CD8-positive, alpha-beta memory T cell (primary cell): ENCODE measurements around the gene SAP30BP. TPM values are rescaled to one million over a fixed set of nuclear protein-coding genes. Genes with fewer than 3 reads are reported as not detected.

Experiments used
- CTCF ChIA-PET: fragments of 350-600 bp; sonication (Branson Sonifier 250); formaldehyde crosslinking; loops from one replicate; lab custom pipeline; 2021; ENCODE audit warnings: antibody characterized with exemption; lab: Charles Lee
- POLR2A ChIA-PET: fragments of 350-600 bp; sonication (Branson Sonifier 250); formaldehyde crosslinking; loops from one replicate; lab custom pipeline; 2021; ENCODE audit warnings: antibody characterized with exemption; lab: Charles Lee
- DNase-seq, 5 donors: peaks; one replicate each; pipeline versions ENCODE4 v3.0.0 to v3.0.0-alpha.2; 2020 to 2022; ENCODE audit warnings: mixed read lengths in 1 of 5
- H3K27ac ChIP-seq: one replicate; pipeline ENCODE4 v1.7.0; 2013; ENCODE audit warnings: low read depth, mild to moderate bottlenecking, low read length, moderate library complexity
- H3K27me3 ChIP-seq: 2 replicates; pipeline ENCODE4 v1.7.0; 2013; ENCODE audit warnings: low read length, mild to moderate bottlenecking; ENCODE audit not compliant: insufficient read depth, poor library complexity, severe bottlenecking
- H3K36me3 ChIP-seq: 2 replicates; pipeline ENCODE4 v1.7.0; 2013; ENCODE audit warnings: mild to moderate bottlenecking, low read length, moderate library complexity; ENCODE audit not compliant: insufficient read depth
- H3K4me1 ChIP-seq: 2 replicates; pipeline ENCODE4 v1.7.0; 2013; ENCODE audit warnings: mild to moderate bottlenecking, low read length, moderate library complexity; ENCODE audit not compliant: insufficient read depth
- H3K4me3 ChIP-seq: 2 replicates; pipeline ENCODE4 v1.7.0; 2013; ENCODE audit warnings: mild to moderate bottlenecking, low read length
- H3K9me3 ChIP-seq: 2 replicates; pipeline ENCODE4 v1.7.0; 2013; ENCODE audit warnings: mild to moderate bottlenecking, low read length
- H3K27ac Mint-ChIP-seq, 8 donors: one replicate each; pipeline ENCODE4 v1.8.0; 2020 to 2021; ENCODE audit warnings: mixed read lengths in 8 of 8, mild to moderate bottlenecking in 6 of 8, inconsistent platforms in 3 of 8, moderate library complexity in 3 of 8
- H3K27me3 Mint-ChIP-seq, 2 donors: one replicate each; pipeline ENCODE4 v1.8.0; 2020 to 2021; ENCODE audit warnings: mixed read lengths in 2 of 2, mild to moderate bottlenecking in 1 of 2, moderate library complexity in 1 of 2
- H3K36me3 Mint-ChIP-seq, 3 donors: one replicate each; pipeline ENCODE4 v1.8.0; 2020 to 2021; ENCODE audit warnings: mixed read lengths in 3 of 3, inconsistent platforms in 1 of 3, mild to moderate bottlenecking in 1 of 3
- H3K4me1 Mint-ChIP-seq, 3 donors: one replicate each; pipeline ENCODE4 v1.8.0; 2020 to 2021; ENCODE audit warnings: mixed read lengths in 3 of 3, inconsistent platforms in 1 of 3, mild to moderate bottlenecking in 1 of 3
- H3K4me3 Mint-ChIP-seq, 7 donors: one replicate each; pipeline ENCODE4 v1.8.0; 2020 to 2021; ENCODE audit warnings: mixed read lengths in 7 of 7, mild to moderate bottlenecking in 6 of 7, moderate library complexity in 4 of 7, inconsistent platforms in 2 of 7
- H3K9me3 Mint-ChIP-seq, 5 donors: one replicate each; pipeline ENCODE4 v1.8.0; 2020 to 2022; ENCODE audit warnings: mixed read lengths in 5 of 5, mild to moderate bottlenecking in 3 of 5, moderate library complexity in 2 of 5, inconsistent platforms in 1 of 5
- polyA plus RNA-seq: library from polyadenylated mRNA; unstranded; fragments of 300-500 nt; fragmentation: Illumina TruSeq; gene quantifications from one replicate; pipeline ENCODE4 v1.2.3, GENCODE V29; 2021
- total RNA-seq, 2 experiments: library from RNA; stranded (reverse); gene quantifications; one replicate each; pipeline ENCODE4 v1.2.3, GENCODE V29; 2021

SAP30BP gene
- total and polyA plus RNA-seq, 3 experiments from 2014 or later, result 87.5 to 111 (median 98.0) TPM

- Mint-ChIP-seq H3K9me3 (no peaks in the 10 kb centered on the region), H3K4me1 (peaks cover 13 to 21% (median 14%) of the 10 kb centered on the region in 3 donors), H3K27me3 (peaks cover 0 to 4% of the 10 kb centered on the region in 2 donors), H3K27ac (no peak overlapping the region), H3K4me3 (peak overlapping the region in 4 of 7 donors; percentile 0 to 40 (median 24)), H3K36me3 (no peaks in the 10 kb centered on the region)
- H3K27ac ChIP-seq, result no peak overlapping the region
- H3K4me3 ChIP-seq, result no peak overlapping the region
- H3K36me3 ChIP-seq, result no peaks in the 10 kb centered on the region
- peaks cover 17% of the 10 kb centered on the region for H3K4me1 ChIP-seq
- no peaks in the 10 kb centered on the region for H3K27me3 ChIP-seq
- DNase-seq, result peak; percentile 76 to 89 (median 83)
- POLR2A ChIA-PET, result interaction anchor here (0.6 kb wide), 2 partner anchors 35 to 481 kb away, joined by 3 to 6 read pairs; partner anchors contain the start of gene UNK
- no peaks in the 10 kb centered on the region for H3K9me3 ChIP-seq
- CTCF ChIA-PET, result interaction anchor here (0.6 to 8.4 kb wide), 35 partner anchors 12 to 323 kb away, joined by 3 to 181 read pairs (median 4); partner anchors contain the start of genes GALK1, ITGB4, RECQL5 and SAP30BP
Observed at GRCh38 chr17:75749545-75750389, 82.6 kb downstream of the SAP30BP start.

DNA sequence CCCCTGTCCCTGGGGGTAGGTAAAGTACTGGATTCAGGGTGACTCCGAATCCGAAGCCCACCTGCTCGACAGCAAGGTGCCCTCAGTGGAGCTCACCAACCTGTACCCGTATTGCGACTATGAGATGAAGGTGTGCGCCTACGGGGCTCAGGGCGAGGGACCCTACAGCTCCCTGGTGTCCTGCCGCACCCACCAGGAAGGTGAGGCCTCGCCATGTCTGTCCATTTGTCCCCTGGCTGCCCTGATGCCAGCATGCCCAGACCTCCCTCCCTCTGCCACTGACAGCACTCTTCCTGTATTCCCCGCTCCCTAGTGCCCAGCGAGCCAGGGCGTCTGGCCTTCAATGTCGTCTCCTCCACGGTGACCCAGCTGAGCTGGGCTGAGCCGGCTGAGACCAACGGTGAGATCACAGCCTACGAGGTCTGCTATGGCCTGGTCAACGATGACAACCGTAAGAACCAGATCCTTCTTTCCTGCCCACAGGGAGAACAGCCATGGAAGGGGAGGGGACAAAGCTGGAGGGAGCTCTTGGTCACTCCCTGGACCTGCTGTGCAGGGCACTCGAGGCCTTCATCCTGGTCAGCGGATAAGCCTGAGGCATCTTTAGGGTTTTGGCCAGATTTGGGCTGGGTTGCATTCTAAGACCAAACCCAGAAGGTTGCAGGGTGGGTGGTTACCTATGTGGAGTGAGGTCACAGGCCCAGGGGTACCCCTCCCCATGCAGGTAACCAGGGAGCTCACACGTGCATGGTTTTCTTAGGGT is 83.7 kb downstream of the SAP30BP start:
- H3K27me3 Mint-ChIP-seq, result peaks cover 0 to 4% of the 10 kb centered on the region in 2 donors
- H3K27ac ChIP-seq, result no peak overlapping the region
- peaks cover 17% of the 10 kb centered on the region for H3K4me1 ChIP-seq
- no peaks in the 10 kb centered on the region for H3K27me3 ChIP-seq
- H3K9me3 Mint-ChIP-seq, result no peaks in the 10 kb centered on the region
- H3K36me3 ChIP-seq, result no peaks in the 10 kb centered on the region
- peak overlapping the region in 2 of 8 donors; percentile 60 to 73 for H3K27ac Mint-ChIP-seq
- H3K36me3 Mint-ChIP-seq, result no peaks in the 10 kb centered on the region
- H3K4me3 Mint-ChIP-seq, result no peak overlapping the region
- H3K9me3 ChIP-seq, result no peaks in the 10 kb centered on the region
- H3K4me3 ChIP-seq, result no peak overlapping the region
- POLR2A ChIA-PET, result no interaction called here
- no peak for DNase-seq
- CTCF ChIA-PET, result interaction anchor here (0.9 to 8.4 kb wide), 15 partner anchors 13 to 324 kb away, joined by 3 to 181 read pairs (median 5); partner anchors contain the start of genes GALK1, RECQL5, SAP30BP and SMIM5
- H3K4me1 Mint-ChIP-seq, result peaks cover 15 to 24% (median 16%) of the 10 kb centered on the region in 3 donors

- Histone ChIP-seq H3K27ac (no peak overlapping the region), H3K4me1 (peaks cover 17% of the 10 kb centered on the region), H3K27me3 (no peaks in the 10 kb centered on the region), H3K4me3 (no peak overlapping the region), H3K36me3 (no peaks in the 10 kb centered on the region), H3K9me3 (no peaks in the 10 kb centered on the region)
- ChIA-PET CTCF (interaction anchor here (1.2 to 8.4 kb wide), 8 partner anchors 12 to 119 kb away, joined by 3 to 181 read pairs (median 43); partner anchors contain the start of genes GALK1, SMIM5 and UNK), POLR2A (interaction anchor here (2.3 kb wide), 1 partner anchor 92 kb away, joined by 8 read pairs; the partner anchor contains the start of gene UNC13D)
- Mint-ChIP-seq H3K36me3 (no peaks in the 10 kb centered on the region), H3K27me3 (peaks cover 0 to 4% of the 10 kb centered on the region in 2 donors), H3K4me3 (peak overlapping the region in 1 of 7 donors; percentile 32), H3K9me3 (no peaks in the 10 kb centered on the region), H3K4me1 (peaks cover 15 to 24% (median 16%) of the 10 kb centered on the region in 3 donors), H3K27ac (no peak overlapping the region)
- DNase-seq, result no peak
Observed at GRCh38 chr17:75751676-75752404, 84.7 kb downstream of the SAP30BP start.

- peak overlapping the region in 2 of 8 donors; percentile 21 to 50 for H3K27ac Mint-ChIP-seq
- H3K36me3 Mint-ChIP-seq, result no peaks in the 10 kb centered on the region
- Histone ChIP-seq H3K36me3 (no peaks in the 10 kb centered on the region), H3K4me1 (peaks cover 17% of the 10 kb centered on the region), H3K27ac (no peak overlapping the region), H3K4me3 (no peak overlapping the region), H3K27me3 (no peaks in the 10 kb centered on the region), H3K9me3 (no peaks in the 10 kb centered on the region)
- no peaks in the 10 kb centered on the region for H3K9me3 Mint-ChIP-seq
- peaks cover 0 to 4% of the 10 kb centered on the region in 2 donors for H3K27me3 Mint-ChIP-seq
- ChIA-PET POLR2A (interaction anchor here (1.2 to 2.3 kb wide), 2 partner anchors 31 to 92 kb away, joined by 3 to 8 read pairs; partner anchors contain the start of gene UNC13D), CTCF (interaction anchor here (1.3 to 4.9 kb wide), 14 partner anchors 12 to 327 kb away, joined by 3 to 63 read pairs (median 10); partner anchors contain the start of genes GALK1, SMIM5, UNC13D and UNK)
- DNase-seq, result no peak
- H3K4me1 Mint-ChIP-seq, result peaks cover 15 to 24% (median 16%) of the 10 kb centered on the region in 3 donors
- peak overlapping the region in 3 of 7 donors; percentile 19 to 59 (median 33) for H3K4me3 Mint-ChIP-seq
Observed at GRCh38 chr17:75752405-75752709, 85.2 kb downstream of the SAP30BP start.

DNA sequence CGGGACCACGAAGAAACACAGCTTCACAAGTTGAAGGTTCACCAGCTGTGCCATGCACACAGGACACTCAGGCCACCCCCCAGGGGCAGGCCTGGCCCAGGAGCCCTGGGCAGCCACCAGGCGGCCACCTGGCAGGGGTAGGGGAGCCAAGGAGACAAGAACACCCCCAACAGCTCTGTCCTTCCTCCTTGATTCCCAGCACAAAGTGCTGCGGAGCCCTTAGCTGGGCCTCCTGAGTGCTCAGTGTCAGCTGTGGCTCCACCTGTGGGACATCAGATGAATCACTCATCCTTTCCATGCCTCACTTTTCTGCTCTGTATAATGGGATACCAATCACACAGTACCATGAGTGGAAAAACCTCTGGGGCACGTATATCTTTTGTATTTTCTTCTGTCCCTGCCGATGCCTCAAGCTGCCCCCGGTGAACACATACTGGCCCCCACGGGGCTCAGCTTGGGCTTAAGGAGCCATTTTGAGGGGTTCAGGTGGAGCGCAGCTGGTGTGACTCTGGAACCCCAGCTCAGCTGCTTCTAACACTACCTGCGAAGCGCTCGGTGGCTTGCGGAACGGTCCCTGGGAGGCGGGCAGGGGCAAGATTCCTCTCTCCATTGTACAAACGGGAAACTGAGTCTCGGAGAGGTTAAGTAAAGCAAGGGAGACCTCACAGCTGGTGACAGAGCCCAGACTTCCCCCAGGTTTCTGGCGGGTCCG is 85.8 kb downstream of the SAP30BP start:
- Histone ChIP-seq H3K4me3 (peak overlapping the region; percentile 63), H3K9me3 (no peaks in the 10 kb centered on the region), H3K36me3 (no peaks in the 10 kb centered on the region), H3K27me3 (no peaks in the 10 kb centered on the region), H3K4me1 (peaks cover 17% of the 10 kb centered on the region), H3K27ac (no peak overlapping the region)
- Mint-ChIP-seq H3K27ac (peak overlapping the region in 4 of 8 donors; percentile 10 to 74 (median 58)), H3K4me3 (peak overlapping the region in 6 of 7 donors; percentile 61 to 85 (median 72)), H3K36me3 (peaks cover 0 to 3% (median 0%) of the 10 kb centered on the region in 3 donors), H3K9me3 (no peaks in the 10 kb centered on the region), H3K27me3 (peaks cover 0 to 1% of the 10 kb centered on the region in 2 donors), H3K4me1 (peaks cover 11 to 19% (median 12%) of the 10 kb centered on the region in 3 donors)
- POLR2A ChIA-PET, result interaction anchor here (0.6 to 2.3 kb wide), 17 partner anchors 10 to 293 kb away, joined by 3 to 19 read pairs (median 3); partner anchors contain the start of genes GALK1, TRIM47, UNC13D and UNK
- no peak for DNase-seq
- CTCF ChIA-PET, result interaction anchor here (0.6 to 4.9 kb wide), 59 partner anchors 8 to 327 kb away, joined by 3 to 63 read pairs (median 5); partner anchors contain the start of genes GALK1, RECQL5, SAP30BP and SMIM5

- ChIA-PET CTCF (interaction anchor here (0.5 to 4.9 kb wide), 64 partner anchors 9 to 1351 kb away, joined by 3 to 63 read pairs (median 4); partner anchors contain the start of genes GALK1, RECQL5, SAP30BP and SMIM5), POLR2A (interaction anchor here (0.6 to 2.3 kb wide), 18 partner anchors 9 to 292 kb away, joined by 3 to 19 read pairs (median 3); partner anchors contain the start of genes GALK1, TRIM47, UNC13D and UNK)
- peaks cover 11 to 18% (median 12%) of the 10 kb centered on the region in 3 donors for H3K4me1 Mint-ChIP-seq
- no peaks in the 10 kb centered on the region for H3K27me3 Mint-ChIP-seq
- peaks cover 0 to 3% (median 0%) of the 10 kb centered on the region in 3 donors for H3K36me3 Mint-ChIP-seq
- H3K27ac Mint-ChIP-seq, result peak overlapping the region in 3 of 8 donors; percentile 10 to 74 (median 66)
- peak overlapping the region; percentile 63 for H3K4me3 ChIP-seq
- no peaks in the 10 kb centered on the region for H3K9me3 Mint-ChIP-seq
- no peaks in the 10 kb centered on the region for H3K36me3 ChIP-seq
- H3K27me3 ChIP-seq, result no peaks in the 10 kb centered on the region
- peak; percentile 68 to 80 (median 71) for DNase-seq
- peak overlapping the region in 6 of 7 donors; percentile 61 to 85 (median 72) for H3K4me3 Mint-ChIP-seq
- H3K4me1 ChIP-seq, result peaks cover 17% of the 10 kb centered on the region
- H3K9me3 ChIP-seq, result no peaks in the 10 kb centered on the region
- no peak overlapping the region for H3K27ac ChIP-seq
Observed at GRCh38 chr17:75753514-75754377, 86.6 kb downstream of the SAP30BP start.
